Measurements from ENCODE around the gene TMEM269. TPM values are rescaled to one million over a fixed set of nuclear protein-coding genes. Genes with fewer than 3 reads are reported as not detected.

The TMEM269 gene
- polyA plus RNA-seq, 3 donors, result 0.07 TPM; not detected in 2

DNA sequence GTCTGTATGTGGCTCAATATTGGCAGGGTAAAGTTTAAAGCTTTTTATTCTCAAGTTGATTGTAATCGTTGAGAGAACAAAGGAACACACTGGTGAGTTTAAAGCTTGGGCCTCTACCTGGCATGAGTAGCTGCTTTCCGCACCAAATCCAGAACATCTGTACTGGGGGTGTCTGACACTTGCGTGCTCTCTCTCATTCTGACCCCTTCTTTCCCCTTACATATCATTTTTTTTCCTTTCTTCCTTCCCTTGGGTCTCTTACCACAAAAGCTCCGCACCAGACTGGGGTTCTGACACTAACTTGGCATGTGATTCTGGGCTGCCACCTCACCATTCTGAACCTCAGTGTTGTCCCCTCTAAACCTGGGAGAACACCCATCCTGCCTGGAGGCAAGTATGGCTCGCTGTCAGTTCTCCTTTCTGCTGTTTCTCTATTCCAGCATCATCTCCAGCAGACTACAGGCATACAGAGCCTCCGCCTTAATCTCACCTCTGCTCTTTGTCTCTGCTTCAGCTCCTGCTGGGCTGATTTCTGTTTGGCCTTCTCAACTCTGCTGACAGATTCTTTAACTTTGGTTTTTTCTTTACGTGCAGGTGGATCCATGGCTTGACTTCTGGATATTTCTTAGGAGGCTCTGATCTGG lies 31.3 kb downstream of the TMEM269 start:
- peaks cover 0 to 2% (median 0%) of the 10 kb centered on the region in 3 donors for H3K27me3 Mint-ChIP-seq (ENCODE audit: low read depth in 3 of 3)
- Histone ChIP-seq H3K9me3 (replicated peaks in 1 of 2; ENCODE audit: control insufficient read depth in 1 of 2, insufficient read depth in 1 of 2, low read length in 2 of 2) (no peaks in the 10 kb centered on the region), H3K27ac (ENCODE audit: low read depth in 1 of 2, low read length in 2 of 2) (peak overlapping the region in 1 of 2 donors; percentile 88), H3K36me3 (replicated peaks in 1 of 2; ENCODE audit: control insufficient read depth in 1 of 2, insufficient read depth in 2 of 2, low read length in 2 of 2) (peaks cover 0 to 15% of the 10 kb centered on the region in 2 donors), H3K9ac (ENCODE audit: insufficient read depth, low read length, poor library complexity, severe bottlenecking) (peak overlapping the region; percentile 84), H3K4me3 (replicated peaks in 1 of 3; ENCODE audit: low read depth in 2 of 3, low read length in 3 of 3) (peak overlapping the region; percentile 72 to 94 (median 86)), H3K4me1 (ENCODE audit: control insufficient read depth in 1 of 2, insufficient read depth in 2 of 2, low read length in 2 of 2) (peaks cover 18 to 20% of the 10 kb centered on the region in 2 donors), H4K20me1 (ENCODE audit: insufficient read depth, low read length) (peaks cover 35% of the 10 kb centered on the region), H3K79me2 (ENCODE audit: insufficient read depth, low read length) (peaks cover 41% of the 10 kb centered on the region), H3K4me2 (replicated peaks; ENCODE audit: extremely low read depth, low read length, poor library complexity, severe bottlenecking) (peak overlapping the region; percentile 96), H2AFZ (ENCODE audit: insufficient read depth, low read depth, low read length, poor library complexity, severe bottlenecking) (peak overlapping the region; percentile 88), H3K27me3 (ENCODE audit: control insufficient read depth in 2 of 2, insufficient read depth in 2 of 2, low read length in 2 of 2) (no peaks in the 10 kb centered on the region)
- no peaks in the 10 kb centered on the region for H3K9me3 Mint-ChIP-seq
- H3K36me3 Mint-ChIP-seq, result peaks cover 26 to 31% of the 10 kb centered on the region in 2 donors
- H3K27ac Mint-ChIP-seq, result peak overlapping the region; percentile 65 to 90 (median 87)
- H3K4me3 Mint-ChIP-seq, result peak overlapping the region; percentile 85 to 92
- H3K4me1 Mint-ChIP-seq, result peaks cover 38% of the 10 kb centered on the region
- WGBS (ENCODE audit: insufficient coverage), result 24% methylated on average over 5 of the region's 7 CpGs
- DNase-seq, result peak in 2 of 3 donors; percentile 16 to 23
- no peak for TF ChIP-seq CTCF (IDR thresholded peaks at IDR 0.05)
- intact Hi-C loops (cut with micrococcal nuclease), result loop anchor here (2.0 to 5.0 kb wide), 2 partner anchors 49 kb away; partner anchors contain the start of genes C1orf50 (in 2 of the 2) and P3H1 (in 2 of the 2)

DNA sequence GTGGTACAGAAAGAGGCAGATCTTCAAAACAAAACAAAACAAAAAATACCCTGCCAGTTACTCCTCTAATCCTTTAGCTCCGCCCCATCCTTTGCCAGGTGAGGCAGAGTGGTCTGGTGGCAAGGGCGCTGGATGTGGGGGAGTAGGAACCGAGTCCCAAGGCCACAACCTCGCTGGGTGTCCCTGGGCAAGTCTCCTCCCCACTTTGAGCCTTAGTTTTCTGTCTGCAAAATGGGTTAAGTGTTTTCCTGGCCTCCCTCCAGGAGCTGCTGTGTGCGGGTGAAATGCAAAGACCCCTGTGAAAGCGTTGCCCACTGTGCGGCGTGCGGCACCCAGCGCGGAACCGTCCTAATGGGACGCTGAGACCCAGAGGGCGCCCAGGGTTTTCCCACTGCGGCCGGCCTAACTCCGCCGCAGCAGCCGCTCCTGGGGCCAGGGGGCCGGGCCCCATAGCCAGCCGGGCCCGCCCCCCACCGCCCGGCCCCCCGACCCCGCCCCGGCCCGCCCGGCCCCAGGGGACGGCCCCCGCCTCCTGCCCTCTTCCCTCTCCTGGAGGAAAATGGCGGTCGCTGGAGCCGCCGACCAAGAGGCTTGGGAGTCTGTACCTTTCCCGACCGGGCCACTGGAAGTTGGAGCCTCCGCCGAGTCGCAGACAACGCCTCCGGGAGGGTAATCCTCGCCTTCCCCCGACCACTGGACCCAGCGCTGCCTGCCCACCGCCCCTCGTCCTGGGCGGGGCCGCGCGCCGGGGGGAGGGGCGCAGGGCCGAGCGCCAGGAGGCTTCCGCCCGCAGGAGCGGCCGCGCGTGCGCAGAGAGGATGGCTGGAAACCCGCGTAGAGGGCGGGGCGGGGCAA lies 32.0 kb downstream of the TMEM269 start, which contains the start of the genes ERMAP and SVBP:
Gene ERMAP (plus strand): TSS at position 538 of the 855 bp plus-strand sequence. CDS start 13,327 bp downstream, outside the sequence.
Gene SVBP (minus strand): TSS at position 813 of the 855 bp plus-strand sequence. CDS start 853 bp downstream, outside the sequence.
- under 1% methylated on average over 53 of the region's 66 CpGs for WGBS (ENCODE audit: insufficient coverage)
- Histone ChIP-seq H3K36me3 (replicated peaks in 1 of 2; ENCODE audit: control insufficient read depth in 1 of 2, insufficient read depth in 2 of 2, low read length in 2 of 2) (peaks cover 0 to 11% of the 10 kb centered on the region in 2 donors), H3K4me3 (replicated peaks in 1 of 3; ENCODE audit: low read depth in 2 of 3, low read length in 3 of 3) (peak within 1 kb of the TSS; percentile 72 to 94 (median 86)), H3K27ac (ENCODE audit: low read depth in 1 of 2, low read length in 2 of 2) (peak within 1 kb of the TSS; percentile 81 to 88), H3K79me2 (ENCODE audit: insufficient read depth, low read length) (peaks cover 46% of the 10 kb centered on the region), H3K4me1 (ENCODE audit: control insufficient read depth in 1 of 2, insufficient read depth in 2 of 2, low read length in 2 of 2) (peaks cover 18 to 20% of the 10 kb centered on the region in 2 donors), H3K4me2 (replicated peaks; ENCODE audit: extremely low read depth, low read length, poor library complexity, severe bottlenecking) (peak within 1 kb of the TSS; percentile 96), H3K27me3 (ENCODE audit: control insufficient read depth in 2 of 2, insufficient read depth in 2 of 2, low read length in 2 of 2) (no peaks in the 10 kb centered on the region), H3K9me3 (replicated peaks in 1 of 2; ENCODE audit: control insufficient read depth in 1 of 2, insufficient read depth in 1 of 2, low read length in 2 of 2) (no peaks in the 10 kb centered on the region), H2AFZ (ENCODE audit: insufficient read depth, low read depth, low read length, poor library complexity, severe bottlenecking) (peak within 1 kb of the TSS; percentile 88), H4K20me1 (ENCODE audit: insufficient read depth, low read length) (peaks cover 36% of the 10 kb centered on the region), H3K9ac (ENCODE audit: insufficient read depth, low read length, poor library complexity, severe bottlenecking) (peak within 1 kb of the TSS; percentile 84)
- peak; percentile 84 to 87 (median 85) for DNase-seq
- Mint-ChIP-seq H3K36me3 (peaks cover 21 to 31% of the 10 kb centered on the region in 2 donors), H3K4me3 (peak within 1 kb of the TSS; percentile 85 to 92), H3K4me1 (peaks cover 38% of the 10 kb centered on the region), H3K27me3 (ENCODE audit: low read depth in 3 of 3) (peaks cover 0 to 2% (median 0%) of the 10 kb centered on the region in 3 donors), H3K9me3 (no peaks in the 10 kb centered on the region), H3K27ac (peak within 1 kb of the TSS; percentile 87 to 98 (median 92))
- TF ChIP-seq CTCF (IDR thresholded peaks at IDR 0.05), result no peak
- intact Hi-C loops (cut with micrococcal nuclease), result loop anchor here (2.0 to 5.0 kb wide), 2 partner anchors 50 kb away; partner anchors contain the start of genes C1orf50 (in 2 of the 2) and P3H1 (in 2 of the 2)

All from CD14-positive monocyte (primary cell).